GM12892 (cell line): ENCODE data around the gene VPS51.
"Not testable (repeated sequence)": the region's sequence is repeated elsewhere in the genome, so short reads cannot be mapped to it uniquely, and the experiment has no call there.

ENCODE experiments used
- DNase-seq: peaks from one replicate; pipeline ENCODE4 v3.0.0; 2011; ENCODE audit not compliant: insufficient read length
- FAIRE-seq: peaks from 2 replicates; lab custom pipeline; 2011; peaks lifted over from hg19 to GRCh38; lab: Jason Lieb, UNC
- POLR2A ChIP-seq: IDR thresholded peaks from 2 replicates; pipeline ENCODE4 v1.6.1; 2011; ENCODE audit warnings: low read depth, low read length, control low read depth
- POLR2AphosphoS5 ChIP-seq: IDR thresholded peaks from 2 replicates; pipeline ENCODE4 v1.6.1; 2011; ENCODE audit warnings: low read depth, low read length, control low read depth
- TAF1 ChIP-seq: IDR thresholded peaks from 2 replicates; pipeline ENCODE4 v1.6.1; 2011; ENCODE audit warnings: low read depth, mild to moderate bottlenecking, control low read depth, low read length, borderline replicate concordance

The VPS51 gene

DNA sequence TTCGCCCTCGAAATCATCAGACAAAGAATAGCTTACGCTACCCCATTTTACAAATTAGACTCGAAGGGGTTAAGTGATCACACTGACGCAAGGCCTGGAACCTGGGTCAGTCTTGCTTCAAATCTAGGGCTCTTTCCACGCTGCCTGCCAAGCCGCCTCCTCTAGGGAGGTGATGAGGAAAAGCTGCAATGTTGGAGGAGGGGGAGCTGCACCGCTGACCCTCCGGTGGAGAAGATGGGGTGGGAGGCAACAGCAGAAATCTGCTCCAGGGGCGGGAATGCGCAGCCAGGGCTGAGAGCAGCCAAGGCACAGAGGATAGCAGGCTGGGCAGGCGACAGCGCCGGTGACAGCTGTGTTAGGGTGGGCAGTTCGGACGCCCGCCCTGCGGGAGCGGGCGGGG, 37.7 kb downstream of the VPS51 start:
- no peak for TF ChIP-seq POLR2A
- TF ChIP-seq TAF1, result no peak
- no peak for TF ChIP-seq POLR2AphosphoS5
- DNase-seq (no peak), FAIRE-seq (no peak)

GRCh38 chr11:65134240-65134951, 38.4 kb downstream of the VPS51 start, which contains the start of gene SYVN1:
Gene SYVN1 (minus strand): TSS chr11:65134519. CDS start chr11:65133601, 918 bp downstream.
- TF ChIP-seq POLR2A (peak; percentile 90), POLR2AphosphoS5 (peak; percentile 89), TAF1 (peak; percentile 45; the same call in 1 of the 2 replicates)
- peak; percentile 100 for FAIRE-seq
- DNase-seq, result peak; percentile 93

- peak; percentile 91 for DNase-seq
- FAIRE-seq, result no peak
- TF ChIP-seq POLR2A (no peak; the same call in 1 of the 2 replicates), POLR2AphosphoS5 (peak; percentile 55; the same call in 1 of the 2 replicates)
These were observed 39.1 kb downstream of the VPS51 start for GRCh38 chr11:65134952-65135632.

DNA sequence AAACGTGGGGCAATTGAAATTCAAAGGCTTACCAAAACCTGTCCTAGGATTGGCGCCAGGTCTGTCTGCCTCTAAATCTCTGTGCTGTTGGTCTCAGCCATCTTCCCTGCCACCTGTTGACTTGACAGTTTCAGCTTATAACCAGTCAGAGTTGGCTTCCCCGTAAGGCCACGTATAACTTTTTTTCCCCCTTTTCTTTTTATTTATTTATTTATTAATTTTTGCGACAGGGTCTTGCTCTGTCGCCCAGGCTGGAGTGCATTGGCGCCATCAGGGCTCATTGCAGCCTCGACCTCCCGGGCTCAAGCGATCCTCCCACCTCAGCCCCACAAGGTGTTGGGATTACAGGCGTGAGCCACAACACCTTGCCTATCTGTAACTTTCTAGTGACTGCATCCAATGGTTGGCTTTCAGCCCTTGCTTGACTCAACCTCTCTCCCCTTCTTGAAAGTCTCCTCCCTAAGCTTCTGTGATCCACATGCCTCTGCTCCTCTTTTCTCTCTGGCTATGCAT, 39.7 kb downstream of the VPS51 start:
- DNase-seq (no peak), FAIRE-seq (no peak)
- TF ChIP-seq POLR2A (no peak), TAF1 (no peak), POLR2AphosphoS5 (no peak)

DNA sequence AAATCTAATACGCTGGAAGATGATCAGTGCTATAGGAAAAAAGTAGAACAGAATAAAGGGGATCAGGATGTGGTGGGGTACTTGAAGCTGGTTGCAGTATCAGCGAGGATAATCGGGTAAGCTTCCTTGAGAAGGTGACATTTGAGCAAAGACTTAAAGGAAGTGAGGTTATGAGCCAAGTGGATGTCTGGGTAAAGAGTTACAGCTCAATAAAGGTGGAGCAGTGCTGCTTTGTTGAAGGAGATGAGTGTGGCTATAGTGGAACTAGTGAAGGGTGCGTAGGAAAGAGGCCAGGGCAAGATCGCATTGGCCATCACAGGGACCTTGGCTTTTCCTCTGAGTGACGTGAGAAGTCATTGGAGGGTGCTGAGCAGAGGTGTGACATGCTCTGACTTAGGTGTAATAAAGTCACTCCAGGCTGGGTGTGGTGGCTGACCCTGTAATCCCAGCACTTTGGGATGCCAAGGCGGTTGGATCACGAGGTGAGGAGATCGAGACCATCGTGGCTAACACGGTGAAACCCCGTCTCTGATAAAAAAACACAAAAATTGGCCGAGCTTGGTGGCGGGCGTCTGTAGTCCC, 40.6 kb downstream of the VPS51 start:
- no peak for FAIRE-seq
- TF ChIP-seq TAF1, result no peak
- no peak for TF ChIP-seq POLR2AphosphoS5

DNA sequence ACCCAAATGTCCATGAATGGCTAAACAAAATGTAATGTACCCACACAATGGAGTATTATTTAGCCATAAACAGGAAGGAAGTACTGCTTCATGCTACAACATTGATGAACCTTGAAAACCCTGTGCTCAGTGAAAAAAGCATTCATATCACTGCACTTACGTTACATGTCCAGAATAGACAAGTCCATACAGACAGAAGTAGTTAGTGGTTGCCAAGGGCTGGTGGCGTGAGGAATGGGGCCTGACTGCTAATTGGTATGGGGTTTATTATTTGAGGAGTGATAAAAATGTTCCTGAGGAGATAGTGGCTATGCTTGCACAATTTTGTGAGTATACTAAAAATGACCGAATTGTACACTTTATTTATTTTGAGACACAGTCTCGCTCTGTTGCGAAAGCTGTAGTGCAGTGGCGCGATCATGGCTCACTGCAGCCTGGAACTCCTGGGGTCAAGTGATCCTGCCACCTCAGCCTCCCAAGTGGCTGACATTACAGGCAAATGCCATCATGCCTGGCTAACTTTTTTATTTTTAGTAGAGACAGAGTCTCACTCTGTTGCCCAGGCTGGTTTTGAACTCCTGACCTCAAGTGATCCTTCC, 46.0 kb downstream of the VPS51 start:
- FAIRE-seq (peak; percentile 33), DNase-seq (no peak)
- no peak for TF ChIP-seq TAF1
- TF ChIP-seq POLR2AphosphoS5, result no peak
- TF ChIP-seq POLR2A, result no peak

More for the DNA sequence above, 40.6 kb downstream of the VPS51 start:
- DNase-seq, result no peak

- DNase-seq, result no peak
- FAIRE-seq, result no peak
- TF ChIP-seq POLR2AphosphoS5 (no peak), POLR2A (no peak), TAF1 (no peak)
These were observed 51.5 kb downstream of the VPS51 start for GRCh38 chr11:65147352-65148075.

DNA sequence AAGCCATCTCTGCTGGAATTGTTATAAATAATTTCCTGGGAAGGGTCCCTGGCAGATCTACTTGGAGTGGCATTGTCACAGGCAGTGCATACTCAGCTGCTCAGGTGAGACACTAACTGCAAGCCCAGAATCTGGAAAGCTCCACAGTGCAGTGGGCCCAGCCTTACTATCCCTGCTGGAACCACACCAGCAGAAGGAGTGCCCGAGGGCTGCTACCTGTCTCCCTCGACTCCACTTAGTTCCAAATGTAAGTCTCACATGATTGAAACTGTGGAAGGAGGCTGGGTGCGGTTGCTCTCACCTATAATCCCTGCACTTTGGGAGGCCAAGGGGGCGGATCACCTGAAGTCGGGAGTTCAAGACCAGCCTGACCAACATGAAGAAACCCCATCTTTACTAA, 52.6 kb downstream of the VPS51 start:
- no peak for FAIRE-seq
- no peak for TF ChIP-seq TAF1
- no peak for TF ChIP-seq POLR2A
- no peak for TF ChIP-seq POLR2AphosphoS5

GRCh38 chr11:65150131-65150508, 54.1 kb downstream of the VPS51 start:
- not testable (repeated sequence) for FAIRE-seq

More for the DNA sequence above, 52.6 kb downstream of the VPS51 start:
- no peak for DNase-seq

GRCh38 chr11:65150509-65151299, 54.7 kb downstream of the VPS51 start:
- FAIRE-seq, result peak; percentile 56
- no peak for TF ChIP-seq TAF1
- TF ChIP-seq POLR2A, result no peak
- TF ChIP-seq POLR2AphosphoS5, result no peak
- no peak for DNase-seq

More at GRCh38 chr11:65150131-65150508, 54.1 kb downstream of the VPS51 start:
- not testable (repeated sequence) for DNase-seq

DNA sequence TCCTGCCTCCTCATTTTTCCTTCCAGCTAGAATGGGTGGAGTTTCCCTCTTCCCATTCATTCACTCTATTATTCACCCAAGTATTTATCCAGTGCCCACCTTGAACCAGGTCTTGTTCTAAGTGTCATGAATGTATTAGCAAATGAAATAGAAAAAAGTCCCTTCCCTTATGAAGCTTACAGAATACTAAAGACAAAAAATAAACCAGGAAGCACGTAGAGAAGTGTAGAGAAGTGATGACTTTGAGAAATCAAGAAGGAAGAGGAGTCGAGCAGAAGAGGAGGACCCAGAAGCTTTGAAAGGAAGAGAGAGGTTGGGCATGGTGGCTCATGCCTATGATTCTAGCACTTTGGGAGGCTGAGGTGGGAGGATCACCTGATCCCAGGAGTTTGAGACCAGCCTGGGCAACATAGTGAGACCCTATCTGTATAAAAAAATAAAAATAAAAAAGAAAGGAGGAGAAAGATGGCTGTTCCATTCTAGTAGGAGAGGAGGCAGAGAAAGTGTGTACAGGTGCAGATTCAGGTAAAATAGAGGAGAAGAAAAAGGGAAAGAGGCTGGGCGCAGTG, 55.4 kb downstream of the VPS51 start:
- DNase-seq, result no peak

More for the DNA sequence above, 55.4 kb downstream of the VPS51 start:
- no peak for FAIRE-seq
- TF ChIP-seq TAF1 (no peak), POLR2AphosphoS5 (no peak), POLR2A (no peak)
